ENCODE data around the gene CCDC142. TPM values are rescaled to one million over a fixed set of nuclear protein-coding genes. Genes with fewer than 3 reads are reported as not detected.

The CCDC142 gene
- total and polyA plus RNA-seq, 2 of the 8 experiments (the other 6 are each of a cell fraction or from before 2014, with no cell fraction given): 6.0 to 10.7 TPM

- no peak overlapping the region for H4K91ac ChIP-seq (replicated peaks; ENCODE audit: insufficient read length, low read length)
- no peak overlapping the region for H2BK5ac ChIP-seq (ENCODE audit: low read depth, low read length)
- no peaks in the 10 kb centered on the region for H3K9me3 ChIP-seq (ENCODE audit: insufficient read depth in 2 of 2, low read depth in 1 of 2, low read length in 1 of 2)
- no peak overlapping the region for H3K4ac ChIP-seq (replicated peaks; ENCODE audit: insufficient read length, low read depth, low read length)
- ChIA-PET CTCF (ENCODE audit: partially characterized antibody) (interaction anchor here (0.6 to 1.0 kb wide), 3 partner anchors 26 to 234 kb away, joined by 3 read pairs; no protein-coding TSS in a partner anchor), POLR2A (ENCODE audit: partially characterized antibody) (interaction anchor here (2.1 kb wide), 1 partner anchor 9 kb away, joined by 5 read pairs; no protein-coding TSS in a partner anchor)
- H3K79me1 ChIP-seq (ENCODE audit: low read depth, low read length): no peaks in the 10 kb centered on the region; the same call in 1 of the 2 replicates
- no peaks in the 10 kb centered on the region for H3K79me2 ChIP-seq (ENCODE audit: control insufficient read depth in 1 of 2, insufficient read depth in 2 of 2, low read length in 2 of 2)
- H4K8ac ChIP-seq (ENCODE audit: extremely low read depth, insufficient read depth, low read length): no peak overlapping the region
- no peaks in the 10 kb centered on the region; a peak in 2 of 7 replicates for H3K27me3 ChIP-seq (replicated peaks in 1 of 4; ENCODE audit: control insufficient read depth in 3 of 4, extremely low read depth in 1 of 4, insufficient read depth in 3 of 4, low read length in 3 of 4)
- H3K36me3 ChIP-seq (ENCODE audit: control insufficient read depth in 2 of 4, insufficient read depth in 4 of 4, low read length in 3 of 4): no peaks in the 10 kb centered on the region
- H4K20me1 ChIP-seq (replicated peaks in 1 of 2; ENCODE audit: control insufficient read depth in 1 of 2, insufficient read depth in 2 of 2, low read length in 2 of 2): no peaks in the 10 kb centered on the region
- H4K5ac ChIP-seq (ENCODE audit: insufficient read length, low read depth, low read length): no peak overlapping the region
- H2AK5ac ChIP-seq (ENCODE audit: low read depth, low read length): no peak overlapping the region
- H3K14ac ChIP-seq (ENCODE audit: insufficient read length): no peak overlapping the region
- no peak overlapping the region for H3K27ac ChIP-seq (ENCODE audit: low read depth, low read length)
- FAIRE-seq (no peak), DNase-seq (ENCODE audit: low read depth in 1 of 2, low spot score in 2 of 2) (no peak)
- no peak overlapping the region for H3K4me3 ChIP-seq (ENCODE audit: extremely low read depth in 1 of 4, insufficient read depth in 2 of 4, low read depth in 3 of 4, low read length in 4 of 4)
- no peak overlapping the region for H3K18ac ChIP-seq (ENCODE audit: extremely low read depth, low read length)
- 0 out of 2 replicates have a peak, but pooled peaks cover 1% of the 10 kb centered on the region for H3K23me2 ChIP-seq (ENCODE audit: low read depth, low read length)
- WGBS, 2 experiments (ENCODE audit: extremely low coverage in 1 of 2, insufficient coverage in 1 of 2, insufficient read length in 1 of 2, insufficient replicate concordance in 2 of 2, low coverage in 1 of 2, low lambda C conversion rate in 2 of 2, missing lambda C conversion rate in 1 of 2): 92% methylated on average over 5 of the region's 5 CpGs; no CpG with 5 or more reads in 1 of the 2 experiments
- H2AFZ ChIP-seq (ENCODE audit: low read length): no peak overlapping the region
- no peak overlapping the region for H2BK120ac ChIP-seq (replicated peaks; ENCODE audit: low read depth, low read length)
- no peak overlapping the region for H3K4me2 ChIP-seq (ENCODE audit: insufficient read depth in 1 of 2, low read depth in 2 of 2, low read length in 2 of 2)
- H3K56ac ChIP-seq (replicated peaks; ENCODE audit: insufficient read length, low read depth, low read length): no peak overlapping the region
- no peak overlapping the region for H3K9ac ChIP-seq (replicated peaks in 1 of 4; ENCODE audit: extremely low read depth in 1 of 4, low read depth in 3 of 4, low read length in 3 of 4)
- H3K23ac ChIP-seq (ENCODE audit: insufficient read length): no peak overlapping the region
- 0 out of 7 replicates have a peak, but pooled peaks cover 0 to 2% (median 0%) of the 10 kb centered on the region in 4 experiments for H3K4me1 ChIP-seq (replicated peaks in 1 of 4; ENCODE audit: control insufficient read depth in 3 of 4, insufficient read depth in 4 of 4, low read length in 3 of 4)
- no peak overlapping the region for H2BK15ac ChIP-seq (ENCODE audit: low read length)
- H2BK20ac ChIP-seq (ENCODE audit: low read length): no peak overlapping the region
- no peak overlapping the region for H2BK12ac ChIP-seq (ENCODE audit: low read depth, low read length)
- TF ChIP-seq RFX5 (IDR thresholded peaks at IDR 0.05; ENCODE audit: borderline replicate concordance, low read depth, low read length) (no peak), TAF7 (optimal IDR thresholded peaks at IDR 0.05; ENCODE audit: borderline replicate concordance, low read depth, low read length) (no peak), EGR1 (IDR thresholded peaks at IDR 0.05; ENCODE audit: borderline replicate concordance, low read depth, low read length) (no peak), POLR2AphosphoS5 (IDR thresholded peaks at IDR 0.05; ENCODE audit: low read depth, low read length) (no peak), TBP (IDR thresholded peaks at IDR 0.05; ENCODE audit: low read depth, low read length) (no peak), RXRA (IDR thresholded peaks at IDR 0.05; ENCODE audit: insufficient read depth, low read depth, low read length) (no peak), BCL11A (IDR thresholded peaks at IDR 0.05; ENCODE audit: low read depth in 2 of 2, low read length in 2 of 2) (no peak), KDM5A (IDR thresholded peaks at IDR 0.05; ENCODE audit: low read length) (no peak)
- TF ChIP-seq, protein P1, sequence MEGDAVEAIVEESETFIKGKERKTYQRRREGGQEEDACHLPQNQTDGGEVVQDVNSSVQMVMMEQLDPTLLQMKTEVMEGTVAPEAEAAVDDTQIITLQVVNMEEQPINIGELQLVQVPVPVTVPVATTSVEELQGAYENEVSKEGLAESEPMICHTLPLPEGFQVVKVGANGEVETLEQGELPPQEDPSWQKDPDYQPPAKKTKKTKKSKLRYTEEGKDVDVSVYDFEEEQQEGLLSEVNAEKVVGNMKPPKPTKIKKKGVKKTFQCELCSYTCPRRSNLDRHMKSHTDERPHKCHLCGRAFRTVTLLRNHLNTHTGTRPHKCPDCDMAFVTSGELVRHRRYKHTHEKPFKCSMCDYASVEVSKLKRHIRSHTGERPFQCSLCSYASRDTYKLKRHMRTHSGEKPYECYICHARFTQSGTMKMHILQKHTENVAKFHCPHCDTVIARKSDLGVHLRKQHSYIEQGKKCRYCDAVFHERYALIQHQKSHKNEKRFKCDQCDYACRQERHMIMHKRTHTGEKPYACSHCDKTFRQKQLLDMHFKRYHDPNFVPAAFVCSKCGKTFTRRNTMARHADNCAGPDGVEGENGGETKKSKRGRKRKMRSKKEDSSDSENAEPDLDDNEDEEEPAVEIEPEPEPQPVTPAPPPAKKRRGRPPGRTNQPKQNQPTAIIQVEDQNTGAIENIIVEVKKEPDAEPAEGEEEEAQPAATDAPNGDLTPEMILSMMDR (IDR thresholded peaks at IDR 0.05; ENCODE audit: control extremely low read depth in 1 of 3, insufficient read depth in 1 of 3, low read depth in 1 of 3, low read length in 3 of 3): no peak
Measured at GRCh38 chr2:74447230-74447999, 35.4 kb downstream of the CCDC142 start.

Data from H1 (cell line).